HG03045 (cell line): ENCODE results near the gene PGRMC2.
A peak's percentile ranks its signal among the peaks of the same experiment; 100 is the strongest.

ENCODE experiments used
- ATAC-seq: cut with Tn5 transposase; IDR thresholded peaks from one replicate; pipeline ENCODE4 v1.9.1; 2021; ENCODE audit warnings: mild to moderate bottlenecking, moderate library complexity; ENCODE audit not compliant: unreplicated experiment

The PGRMC2 gene

GRCh38 chr4:128287141-128287870 lies at the start of gene PGRMC2:
Gene PGRMC2 (minus strand): TSS chr4:128287813. CDS start chr4:128287790, 23 bp downstream.
- peak; percentile 23 for ATAC-seq

GRCh38 chr4:128335541-128335940 lies 47.9 kb upstream of the PGRMC2 start:
- ATAC-seq, result no peak

GRCh38 chr4:128334256-128334655 lies 46.6 kb upstream of the PGRMC2 start:
- ATAC-seq, result no peak

GRCh38 chr4:128333309-128334018 lies 45.9 kb upstream of the PGRMC2 start:
- ATAC-seq, result no peak

- no peak for ATAC-seq
Observed at GRCh38 chr4:128332081-128332480, 44.5 kb upstream of the PGRMC2 start.

GRCh38 chr4:128329638-128330037 lies 42.0 kb upstream of the PGRMC2 start:
- ATAC-seq, result no peak

GRCh38 chr4:128328106-128328505 lies 40.5 kb upstream of the PGRMC2 start:
- ATAC-seq, result no peak

GRCh38 chr4:128323401-128323800 lies 35.8 kb upstream of the PGRMC2 start:
- no peak for ATAC-seq

GRCh38 chr4:128322986-128323385 lies 35.4 kb upstream of the PGRMC2 start:
- ATAC-seq, result no peak

- ATAC-seq, result no peak
Observed at GRCh38 chr4:128322311-128322710, 34.7 kb upstream of the PGRMC2 start.

- no peak for ATAC-seq
Observed at GRCh38 chr4:128320656-128321055, 33.0 kb upstream of the PGRMC2 start.

GRCh38 chr4:128315756-128316520 lies 28.3 kb upstream of the PGRMC2 start:
- no peak for ATAC-seq

GRCh38 chr4:128311659-128312403 lies 24.2 kb upstream of the PGRMC2 start:
- no peak for ATAC-seq

GRCh38 chr4:128310266-128310697 lies 22.7 kb upstream of the PGRMC2 start:
- no peak for ATAC-seq

GRCh38 chr4:128309585-128309984 lies 22.0 kb upstream of the PGRMC2 start:
- ATAC-seq, result no peak

- no peak for ATAC-seq
Observed at GRCh38 chr4:128308986-128309385, 21.4 kb upstream of the PGRMC2 start.

GRCh38 chr4:128307123-128307571 lies 19.5 kb upstream of the PGRMC2 start:
- ATAC-seq, result no peak

- ATAC-seq, result no peak
Observed at GRCh38 chr4:128305942-128306341, 18.3 kb upstream of the PGRMC2 start.

- ATAC-seq, result no peak
Observed at GRCh38 chr4:128303986-128304385, 16.4 kb upstream of the PGRMC2 start.

- ATAC-seq, result no peak
Observed at GRCh38 chr4:128303405-128303785, 15.8 kb upstream of the PGRMC2 start.

GRCh38 chr4:128301979-128302378 lies 14.4 kb upstream of the PGRMC2 start:
- no peak for ATAC-seq
